Measurements from ENCODE around the gene RPL41.
"Not testable (repeated sequence)": the region's sequence is repeated elsewhere in the genome, so short reads cannot be mapped to it uniquely, and the experiment has no call there.

Gene RPL41

GRCh38 chr12:56110571-56110970 lies 5.9 kb upstream of the RPL41 start:
- TF ChIP-seq PAX5 (IDR thresholded peaks at IDR 0.05; ENCODE audit: insufficient read depth, low read length, severe bottlenecking) (no peak), POLR2AphosphoS5 (IDR thresholded peaks at IDR 0.05; ENCODE audit: low read depth, low read length) (no peak), POLR2A (IDR thresholded peaks at IDR 0.05; ENCODE audit: low read depth, low read length) (no peak), TAF1 (IDR thresholded peaks at IDR 0.05; ENCODE audit: low read depth, low read length) (no peak), POU2F2 (IDR thresholded peaks at IDR 0.05; ENCODE audit: low read depth, low read length) (no peak), SPI1 (IDR thresholded peaks at IDR 0.05; ENCODE audit: low read depth, low read length) (no peak)
- no peak for FAIRE-seq
- DNase-seq (ENCODE audit: insufficient read length, low spot score), result no peak

GRCh38 chr12:56114084-56114483 lies 2.3 kb upstream of the RPL41 start:
- 0 out of 2 replicates have a peak, but pooled peaks have one; percentile 14 for TF ChIP-seq POLR2A (IDR thresholded peaks at IDR 0.05; ENCODE audit: low read depth, low read length)
- no peak for TF ChIP-seq SPI1 (IDR thresholded peaks at IDR 0.05; ENCODE audit: low read depth, low read length)
- DNase-seq (ENCODE audit: insufficient read length, low spot score) (no peak), FAIRE-seq (no peak)

DNA sequence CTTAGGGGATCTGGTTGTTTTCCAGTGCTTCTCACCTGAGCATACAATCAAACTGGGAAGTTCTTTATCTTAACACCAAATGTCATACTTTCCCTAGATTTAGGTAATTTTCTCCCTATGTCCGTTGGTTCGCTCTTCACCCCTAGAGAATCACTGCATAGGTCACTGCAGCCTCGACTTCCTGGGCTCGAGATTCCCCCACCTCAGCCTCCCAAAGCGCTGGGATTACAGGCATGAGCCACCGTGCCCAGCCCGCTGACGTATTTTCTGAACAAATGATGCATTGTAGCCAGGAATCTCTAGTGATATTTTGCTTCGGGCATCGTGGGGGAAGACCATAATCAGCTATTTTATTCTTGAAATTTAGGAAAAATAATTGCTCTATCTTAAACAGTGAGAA lies 1.1 kb upstream of the RPL41 start:
- TF ChIP-seq POLR2AphosphoS5 (IDR thresholded peaks at IDR 0.05; ENCODE audit: low read depth, low read length) (no peak), POU2F2 (IDR thresholded peaks at IDR 0.05; ENCODE audit: low read depth, low read length) (no peak), PAX5 (IDR thresholded peaks at IDR 0.05; ENCODE audit: insufficient read depth, low read length, severe bottlenecking) (no peak), TAF1 (IDR thresholded peaks at IDR 0.05; ENCODE audit: low read depth, low read length) (no peak)
- DNase-seq (ENCODE audit: insufficient read length, low spot score) (no peak), FAIRE-seq (no peak)

DNA sequence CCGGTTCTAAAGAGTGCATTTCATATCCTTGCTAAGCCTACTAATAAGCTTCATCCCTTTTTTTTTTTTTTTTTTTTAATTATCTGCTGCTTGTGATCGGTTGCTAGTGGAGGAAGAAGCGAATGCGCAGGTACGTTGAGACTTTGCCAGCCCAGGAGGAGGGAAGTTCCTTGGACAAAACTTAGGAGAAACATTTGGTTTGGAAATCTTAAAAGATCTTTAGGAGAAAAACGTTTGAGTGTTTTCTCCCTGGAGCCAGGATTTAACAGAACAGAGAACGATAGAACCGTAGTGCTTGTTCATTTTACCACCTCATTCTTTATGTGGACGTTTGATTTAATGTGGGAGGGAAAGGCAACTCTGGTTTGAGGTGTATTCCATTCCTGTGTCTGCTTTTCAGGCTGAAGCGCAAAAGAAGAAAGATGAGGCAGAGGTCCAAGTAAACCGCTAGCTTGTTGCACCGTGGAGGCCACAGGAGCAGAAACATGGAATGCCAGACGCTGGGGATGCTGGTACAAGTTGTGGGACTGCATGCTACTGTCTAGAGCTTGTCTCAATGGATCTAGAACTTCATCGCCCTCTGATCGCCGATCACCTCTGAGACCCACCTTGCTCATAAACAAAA lies 761 bp downstream of the RPL41 start:
- not testable (repeated sequence) for FAIRE-seq; DNase-seq (ENCODE audit: insufficient read length, low spot score)

- TF ChIP-seq SPI1 (IDR thresholded peaks at IDR 0.05; ENCODE audit: low read depth, low read length) (peak; percentile 55), POU2F2 (IDR thresholded peaks at IDR 0.05; ENCODE audit: low read depth, low read length) (peak; percentile 98), TAF1 (IDR thresholded peaks at IDR 0.05; ENCODE audit: low read depth, low read length) (peak; percentile 28; the same call in 1 of the 2 replicates), PAX5 (IDR thresholded peaks at IDR 0.05; ENCODE audit: insufficient read depth, low read length, severe bottlenecking) (no peak), POLR2AphosphoS5 (IDR thresholded peaks at IDR 0.05; ENCODE audit: low read depth, low read length) (peak; percentile 100), POLR2A (IDR thresholded peaks at IDR 0.05; ENCODE audit: low read depth, low read length) (peak; percentile 99)
- DNase-seq (ENCODE audit: insufficient read length, low spot score), result peak; percentile 88
Observed at GRCh38 chr12:56117778-56118687, 1.6 kb downstream of the RPL41 start, which contains the start of gene ZC3H10. Gene ZC3H10, plus strand, starts transcription at chr12:56118266. Its CDS starts 2,297 bp downstream, at chr12:56120563.

GRCh38 chr12:56118688-56119357 lies 2.4 kb downstream of the RPL41 start:
- DNase-seq (ENCODE audit: insufficient read length, low spot score), result no peak
- no peak for FAIRE-seq
- no peak for TF ChIP-seq POU2F2 (IDR thresholded peaks at IDR 0.05; ENCODE audit: low read depth, low read length)
- TF ChIP-seq PAX5 (IDR thresholded peaks at IDR 0.05; ENCODE audit: insufficient read depth, low read length, severe bottlenecking), result no peak
- no peak for TF ChIP-seq TAF1 (IDR thresholded peaks at IDR 0.05; ENCODE audit: low read depth, low read length)
- TF ChIP-seq POLR2A (IDR thresholded peaks at IDR 0.05; ENCODE audit: low read depth, low read length), result no peak
- TF ChIP-seq SPI1 (IDR thresholded peaks at IDR 0.05; ENCODE audit: low read depth, low read length), result peak; percentile 20; the same call in 1 of the 2 replicates
- TF ChIP-seq POLR2AphosphoS5 (IDR thresholded peaks at IDR 0.05; ENCODE audit: low read depth, low read length), result no peak

More at GRCh38 chr12:56117778-56118687, 1.6 kb downstream of the RPL41 start, which contains the start of gene ZC3H10:
- FAIRE-seq, result peak; percentile 100

DNA sequence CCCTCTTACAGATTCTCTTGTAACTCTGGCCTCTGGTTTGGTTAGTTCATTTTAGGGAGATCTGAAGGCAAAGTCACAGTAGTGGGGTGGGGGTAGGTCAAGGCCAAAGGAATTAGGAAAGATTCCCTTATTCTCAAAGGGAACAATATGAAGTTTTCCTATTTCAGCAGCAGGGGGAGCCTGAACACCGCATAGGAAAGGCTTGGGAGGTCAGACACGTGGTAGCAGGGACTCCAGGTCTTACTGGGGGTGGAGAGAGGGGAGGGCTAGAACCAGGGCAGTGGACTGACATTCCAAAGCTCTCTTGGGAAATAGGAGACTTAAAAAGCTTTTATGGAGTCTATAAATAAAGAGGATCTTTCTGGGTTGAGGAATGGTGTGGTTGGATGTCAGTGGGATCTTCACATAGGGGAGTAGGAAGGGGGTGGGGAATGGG lies 2.9 kb downstream of the RPL41 start:
- DNase-seq (ENCODE audit: insufficient read length, low spot score), result no peak
- no peak for TF ChIP-seq POLR2A (IDR thresholded peaks at IDR 0.05; ENCODE audit: low read depth, low read length)
- TF ChIP-seq PAX5 (IDR thresholded peaks at IDR 0.05; ENCODE audit: insufficient read depth, low read length, severe bottlenecking), result no peak
- no peak for TF ChIP-seq TAF1 (IDR thresholded peaks at IDR 0.05; ENCODE audit: low read depth, low read length)
- no peak for TF ChIP-seq SPI1 (IDR thresholded peaks at IDR 0.05; ENCODE audit: low read depth, low read length)
- TF ChIP-seq POU2F2 (IDR thresholded peaks at IDR 0.05; ENCODE audit: low read depth, low read length), result no peak
- no peak for TF ChIP-seq POLR2AphosphoS5 (IDR thresholded peaks at IDR 0.05; ENCODE audit: low read depth, low read length)
- no peak for FAIRE-seq

DNA sequence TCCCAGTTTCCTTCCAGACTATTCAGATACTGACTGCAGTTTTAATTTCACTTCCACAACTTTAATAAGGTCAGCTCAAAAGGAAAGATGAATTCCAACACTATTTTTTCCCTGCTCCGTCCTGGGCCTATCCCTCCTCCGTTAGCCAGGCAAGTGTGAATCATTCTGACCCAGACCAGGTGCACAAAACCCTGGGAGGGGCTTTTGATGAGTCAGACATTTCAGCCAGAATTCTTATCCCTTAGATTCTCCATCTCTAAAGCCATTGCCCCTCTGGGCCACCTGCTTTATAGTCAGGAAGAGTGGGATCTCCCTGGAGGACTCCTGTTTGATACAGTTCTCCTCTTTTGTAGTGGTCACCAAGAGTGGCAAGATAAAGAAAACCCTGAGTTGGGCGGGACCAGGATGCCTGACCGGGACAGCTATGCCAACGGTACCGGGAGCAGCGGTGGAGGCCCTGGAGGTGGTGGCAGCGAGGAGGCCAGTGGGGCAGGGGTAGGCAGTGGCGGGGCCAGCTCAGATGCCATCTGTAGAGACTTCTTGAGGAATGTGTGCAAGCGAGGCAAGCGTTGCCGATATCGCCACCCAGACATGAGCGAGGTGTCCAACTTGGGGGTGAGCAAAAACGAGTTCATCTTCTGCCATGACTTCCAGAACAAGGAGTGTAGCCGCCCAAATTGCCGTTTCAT lies 3.9 kb downstream of the RPL41 start:
- TF ChIP-seq POU2F2 (IDR thresholded peaks at IDR 0.05; ENCODE audit: low read depth, low read length) (no peak), POLR2AphosphoS5 (IDR thresholded peaks at IDR 0.05; ENCODE audit: low read depth, low read length) (no peak), TAF1 (IDR thresholded peaks at IDR 0.05; ENCODE audit: low read depth, low read length) (no peak), SPI1 (IDR thresholded peaks at IDR 0.05; ENCODE audit: low read depth, low read length) (no peak), POLR2A (IDR thresholded peaks at IDR 0.05; ENCODE audit: low read depth, low read length) (no peak), PAX5 (IDR thresholded peaks at IDR 0.05; ENCODE audit: insufficient read depth, low read length, severe bottlenecking) (no peak)
- DNase-seq (ENCODE audit: insufficient read length, low spot score) (no peak), FAIRE-seq (no peak)
